Loucy (cell line): ENCODE results near the gene CDH5.

Experiments used
- H2AFZ ChIP-seq: fragments of 200-600 bp; sonication (generic); 2 replicates; pipeline ENCODE4 v1.6.0; 2016; ENCODE audit warnings: antibody characterized with exemption, mild to moderate bottlenecking, low read length, moderate library complexity
- H3F3A ChIP-seq: fragments of 200-600 bp; 2 replicates; pipeline ENCODE4 v1.6.0; 2016; ENCODE audit warnings: antibody characterized with exemption, low read depth, mild to moderate bottlenecking
- H3K27me3 ChIP-seq: fragments of 200-600 bp; sonication (generic); 2 replicates; pipeline ENCODE4 v1.6.1; 2014; ENCODE audit warnings: low read length, mild to moderate bottlenecking; ENCODE audit not compliant: insufficient read depth, poor library complexity, severe bottlenecking
- H3K36me3 ChIP-seq: fragments of 200-600 bp; sonication (generic); 2 replicates; pipeline ENCODE4 v1.6.1; 2016; ENCODE audit warnings: low read length; ENCODE audit not compliant: insufficient read depth
- H3K4me1 ChIP-seq: fragments of 200-600 bp; sonication (generic); 2 replicates; pipeline ENCODE4 v1.5.1; 2014; ENCODE audit warnings: low read length, mild to moderate bottlenecking; ENCODE audit not compliant: insufficient read depth, poor library complexity, severe bottlenecking
- H3K4me2 ChIP-seq: fragments of 200-600 bp; sonication (generic); 2 replicates; pipeline ENCODE4 v1.6.0; 2014; ENCODE audit warnings: antibody characterized with exemption, low read length, low read depth, mild to moderate bottlenecking; ENCODE audit not compliant: poor library complexity, severe bottlenecking
- H3K4me3 ChIP-seq: fragments of 200-600 bp; sonication (generic); 2 replicates; pipeline ENCODE4 v1.5.1; 2014; ENCODE audit warnings: low read length, mild to moderate bottlenecking, mixed read lengths; ENCODE audit not compliant: poor library complexity, severe bottlenecking
- H3K79me2 ChIP-seq: fragments of 200-600 bp; sonication (generic); 2 replicates; pipeline ENCODE4 v1.6.1; 2014; ENCODE audit warnings: low read length; ENCODE audit not compliant: insufficient read depth
- H3K9ac ChIP-seq: fragments of 200-600 bp; sonication (generic); 2 replicates; pipeline ENCODE4 v1.6.0; 2014; ENCODE audit warnings: mild to moderate bottlenecking, low read depth, low read length, moderate library complexity; ENCODE audit not compliant: poor library complexity, severe bottlenecking
- H3K9me2 ChIP-seq: fragments of 200-600 bp; sonication (generic); replicated peaks from 2 replicates; pipeline ENCODE4 v1.6.1; 2016; ENCODE audit warnings: low read depth, low read length, mixed read lengths
- H3K9me3 ChIP-seq: fragments of 200-600 bp; sonication (generic); 2 replicates; pipeline ENCODE4 v1.6.1; 2014; ENCODE audit warnings: mild to moderate bottlenecking, antibody characterized with exemption, low read length, low read depth; ENCODE audit not compliant: insufficient read depth
- H4K20me1 ChIP-seq: fragments of 200-600 bp; sonication (generic); 2 replicates; pipeline ENCODE4 v1.6.0; 2014; ENCODE audit warnings: antibody characterized with exemption, low read length, mild to moderate bottlenecking; ENCODE audit not compliant: insufficient read depth, poor library complexity, severe bottlenecking
- CTCF ChIP-seq: fragments of 200-600 bp; sonication (generic); conservative IDR thresholded peaks from 2 replicates; pipeline ENCODE4 v1.5.1; 2014; ENCODE audit warnings: mild to moderate bottlenecking, antibody characterized with exemption, low read length
- EZH2phosphoT487 ChIP-seq: fragments of 200-600 bp; IDR thresholded peaks from 2 replicates; pipeline ENCODE4 v1.6.1; 2018; ENCODE audit warnings: antibody characterized with exemption, mild to moderate bottlenecking, moderate library complexity, borderline replicate concordance

The CDH5 gene

GRCh38 chr16:66412182-66412581 is 45.7 kb downstream of the CDH5 start:
- Histone ChIP-seq H3K36me3 (no peaks in the 10 kb centered on the region), H3K4me1 (peaks cover 10% of the 10 kb centered on the region), H3K27me3 (peaks cover 20% of the 10 kb centered on the region), H3K4me3 (no peak overlapping the region), H3K79me2 (no peaks in the 10 kb centered on the region), H3K9me3 (no peaks in the 10 kb centered on the region), H3F3A (no peaks in the 10 kb centered on the region), H3K9me2 (no peaks in the 10 kb centered on the region), H3K9ac (no peak overlapping the region), H3K4me2 (no peak overlapping the region), H2AFZ (no peak overlapping the region), H4K20me1 (no peaks in the 10 kb centered on the region)
- TF ChIP-seq EZH2phosphoT487 (no peak), CTCF (no peak)

GRCh38 chr16:66414891-66415290 is 48.4 kb downstream of the CDH5 start:
- Histone ChIP-seq H3K36me3 (no peaks in the 10 kb centered on the region), H3K9ac (no peak overlapping the region), H3K4me2 (no peak overlapping the region)

GRCh38 chr16:66416136-66416535 is 49.6 kb downstream of the CDH5 start:
- TF ChIP-seq CTCF (no peak), EZH2phosphoT487 (no peak)
- Histone ChIP-seq H3K9me2 (no peaks in the 10 kb centered on the region), H3K4me3 (no peak overlapping the region)

More at GRCh38 chr16:66414891-66415290, 48.4 kb downstream of the CDH5 start:
- Histone ChIP-seq H3K4me1 (no peaks in the 10 kb centered on the region), H3K79me2 (no peaks in the 10 kb centered on the region), H3K9me3 (no peaks in the 10 kb centered on the region), H2AFZ (no peak overlapping the region), H3K4me3 (no peak overlapping the region), H3K9me2 (no peaks in the 10 kb centered on the region), H3F3A (no peaks in the 10 kb centered on the region), H4K20me1 (no peaks in the 10 kb centered on the region), H3K27me3 (peaks cover 18% of the 10 kb centered on the region)
- TF ChIP-seq CTCF (no peak), EZH2phosphoT487 (no peak)

More at GRCh38 chr16:66416136-66416535, 49.6 kb downstream of the CDH5 start:
- no peaks in the 10 kb centered on the region for H3K79me2 ChIP-seq
- H3K36me3 ChIP-seq: no peaks in the 10 kb centered on the region
- no peaks in the 10 kb centered on the region for H3K4me1 ChIP-seq
- no peak overlapping the region for H3K4me2 ChIP-seq
- H4K20me1 ChIP-seq: no peaks in the 10 kb centered on the region
- no peaks in the 10 kb centered on the region for H3F3A ChIP-seq
- H3K27me3 ChIP-seq: peaks cover 12% of the 10 kb centered on the region
- H3K9ac ChIP-seq: no peak overlapping the region
- no peak overlapping the region for H2AFZ ChIP-seq
- H3K9me3 ChIP-seq: no peaks in the 10 kb centered on the region
